CD4-positive, alpha-beta T cell treated with Interleukin-12 subunit alpha and Interleukin-12 subunit beta, for 1 hour (primary cell): ENCODE data around the gene RAB31.
"Not testable (repeated sequence)": the region's sequence is repeated elsewhere in the genome, so short reads cannot be mapped to it uniquely, and the experiment has no call there.

ENCODE experiments used
- DNase-seq: peaks from one replicate; pipeline ENCODE4 v3.0.0-alpha.2; 2020

Gene RAB31

DNA sequence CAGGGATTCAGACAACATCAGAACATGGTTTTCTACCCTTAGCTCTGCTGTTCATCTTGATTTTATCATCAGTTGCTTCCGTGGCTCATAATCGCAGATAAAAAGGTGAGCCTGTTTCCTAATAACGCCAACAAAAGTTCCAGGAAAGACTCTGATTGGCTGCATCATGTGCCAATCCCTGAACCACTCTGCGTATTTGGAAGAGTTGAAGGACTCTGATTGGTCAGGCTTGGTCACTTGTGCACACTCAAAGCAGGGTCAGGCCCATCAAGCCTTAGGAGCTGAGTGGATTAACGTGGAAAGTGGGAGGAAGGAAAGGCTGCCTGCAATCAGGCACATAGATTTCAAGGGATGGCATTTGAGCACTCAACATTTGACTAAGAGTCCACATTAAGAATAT is 189.0 kb downstream of the RAB31 start:
- DNase-seq, result no peak

DNA sequence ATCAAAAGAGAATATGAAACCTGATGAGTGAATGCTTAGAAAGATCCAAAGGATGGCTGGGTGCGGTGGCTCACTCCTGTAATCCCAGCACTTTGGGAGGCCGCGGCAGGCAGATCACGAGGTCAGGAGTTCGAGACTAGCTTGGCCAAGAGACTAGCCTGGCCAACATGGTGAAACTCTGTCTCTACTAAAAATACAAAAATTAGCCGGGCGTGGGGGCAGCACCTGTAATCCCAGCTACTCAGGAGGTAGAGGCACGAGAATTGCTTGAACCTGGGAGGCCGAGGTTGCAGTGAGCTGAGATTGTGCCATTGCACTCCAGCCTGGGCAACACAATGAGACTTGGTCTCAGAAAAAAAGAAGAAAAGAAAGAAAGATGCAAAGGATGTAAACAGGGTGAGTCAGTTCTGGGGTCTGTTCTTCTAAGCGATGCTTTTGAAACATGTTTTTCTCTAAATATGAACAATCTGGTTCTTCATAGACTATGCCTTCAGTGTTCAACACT is 189.7 kb downstream of the RAB31 start:
- not testable (repeated sequence) for DNase-seq

DNA sequence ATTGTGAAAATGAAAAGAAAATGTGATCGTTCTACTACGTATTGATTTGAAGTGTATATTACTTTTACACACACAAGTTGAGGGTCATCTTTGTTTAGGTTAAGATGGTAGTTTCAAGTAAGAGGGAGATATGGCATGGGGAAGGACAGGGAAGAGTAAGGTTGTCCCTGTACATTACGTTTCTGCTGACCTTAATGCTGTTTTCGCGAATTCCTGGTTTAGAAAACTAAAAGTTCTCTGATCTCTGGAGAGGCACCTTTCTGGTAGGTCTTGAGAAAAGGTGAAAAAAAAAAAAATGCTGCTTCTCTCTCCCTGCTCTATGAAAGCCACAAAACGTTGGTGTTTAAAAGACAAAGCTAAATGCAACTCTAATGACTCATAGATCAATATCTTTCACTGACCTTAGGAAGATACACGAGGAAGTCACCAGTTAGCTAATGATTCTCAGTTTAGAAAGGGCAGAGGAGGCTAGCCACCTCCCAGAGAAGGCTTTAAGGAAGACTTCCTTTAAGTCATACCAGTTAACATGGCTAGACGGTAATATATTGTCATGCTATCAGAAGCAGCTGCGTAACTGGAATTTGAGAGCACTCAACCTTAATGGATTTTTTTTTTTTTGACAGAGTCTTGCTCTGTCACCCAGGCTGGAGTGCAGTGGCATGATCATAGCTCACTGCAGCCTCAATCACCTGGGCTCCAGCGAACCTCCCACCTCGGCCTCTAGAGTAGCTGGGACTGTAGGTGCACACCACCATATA is 190.9 kb downstream of the RAB31 start:
- no peak for DNase-seq

DNA sequence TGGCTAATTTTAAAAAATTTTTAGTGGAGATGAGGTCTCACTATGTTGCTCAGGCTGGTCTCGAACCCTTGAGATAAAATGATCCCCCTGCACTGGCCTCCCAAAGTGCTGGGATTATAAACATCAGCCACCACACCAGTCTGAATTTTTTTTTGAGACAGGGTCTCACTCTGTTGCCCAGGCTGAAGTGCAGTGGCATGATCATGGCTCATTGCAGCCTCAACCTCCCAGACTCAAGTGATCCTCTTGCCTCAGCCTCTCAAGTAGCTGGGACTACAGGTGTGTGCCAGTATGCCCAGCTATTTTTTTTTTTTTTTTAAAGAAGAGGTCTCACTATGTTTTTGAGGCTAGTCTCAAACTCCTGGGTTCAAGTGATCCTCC is 191.4 kb downstream of the RAB31 start:
- not testable (repeated sequence) for DNase-seq

DNA sequence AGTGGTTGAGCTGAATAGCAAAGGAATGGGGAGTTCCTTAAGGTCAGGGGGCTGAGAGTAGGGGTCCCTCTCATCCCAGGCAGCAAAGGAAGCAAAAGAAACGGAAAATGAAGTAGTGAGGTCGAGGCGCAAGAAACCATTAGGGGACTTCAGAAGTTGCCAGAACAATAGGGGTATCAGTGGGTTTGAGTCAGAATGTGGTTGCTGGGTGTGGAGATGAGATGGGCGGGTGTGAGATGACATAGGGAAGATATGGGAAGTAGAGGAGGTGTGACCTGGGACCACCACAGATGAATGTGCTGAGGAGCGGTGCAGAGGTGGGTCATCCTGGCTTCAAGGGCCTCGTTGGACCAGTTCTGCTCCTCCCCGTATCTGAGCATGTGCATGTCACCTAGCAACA is 192.6 kb downstream of the RAB31 start:
- no peak for DNase-seq

DNA sequence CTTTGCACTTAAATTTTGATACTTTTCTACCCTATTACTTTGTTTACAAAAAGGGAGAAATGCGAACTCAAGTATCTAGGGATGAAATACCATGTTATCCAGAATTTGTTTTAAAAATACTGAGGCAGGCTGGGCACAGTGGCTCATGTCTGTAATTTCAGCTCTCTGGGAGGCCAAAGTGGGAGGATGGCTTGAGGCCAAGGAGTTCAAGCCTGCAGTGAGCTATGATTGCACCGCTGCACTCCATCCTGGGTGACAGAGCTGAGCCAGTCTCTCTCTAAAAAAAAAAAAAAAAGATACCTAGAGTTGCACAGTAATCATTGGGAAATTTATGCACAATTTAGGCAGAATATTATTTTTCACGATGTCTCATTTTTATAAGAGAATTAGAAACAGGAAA is 193.3 kb downstream of the RAB31 start:
- DNase-seq, result no peak

DNA sequence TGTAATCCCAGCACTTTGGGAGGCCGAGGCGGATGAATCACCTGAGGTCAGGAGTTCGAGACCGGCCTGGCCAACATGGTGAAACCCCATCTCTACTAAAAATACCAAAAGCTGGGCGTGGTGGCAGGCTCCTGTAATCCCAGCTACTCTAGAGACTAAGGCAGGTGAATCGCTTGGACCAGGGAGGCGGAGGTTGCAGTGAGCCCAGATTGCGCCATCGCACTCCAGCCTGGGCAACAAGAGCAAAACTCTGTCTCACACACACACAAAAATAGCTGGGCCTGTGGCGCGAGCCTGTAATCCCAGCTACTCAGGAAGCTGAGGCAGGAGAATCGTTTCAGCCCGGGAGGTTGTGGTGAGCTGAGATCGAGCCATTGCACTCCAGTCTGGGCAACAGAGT is 194.2 kb downstream of the RAB31 start:
- DNase-seq, result not testable (repeated sequence)

DNA sequence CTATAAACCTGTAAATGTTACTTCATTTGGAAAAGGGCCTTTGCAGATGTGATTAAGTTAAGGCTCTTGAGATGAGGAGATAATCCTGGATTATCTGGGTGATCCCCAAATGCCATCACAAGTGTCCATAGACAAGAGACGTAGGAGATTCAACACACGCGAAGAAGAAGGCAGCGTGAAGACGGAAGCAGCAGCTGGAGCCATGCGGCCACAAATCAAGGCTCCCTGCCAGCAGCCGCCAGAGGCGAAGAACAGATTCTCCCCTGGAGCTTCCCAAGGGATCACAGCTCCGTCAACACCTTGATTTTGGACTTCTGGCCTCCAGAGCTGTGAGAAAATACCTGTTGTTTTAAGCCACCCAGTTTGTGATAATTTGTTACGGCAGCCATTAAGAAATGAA is 194.7 kb downstream of the RAB31 start:
- no peak for DNase-seq

DNA sequence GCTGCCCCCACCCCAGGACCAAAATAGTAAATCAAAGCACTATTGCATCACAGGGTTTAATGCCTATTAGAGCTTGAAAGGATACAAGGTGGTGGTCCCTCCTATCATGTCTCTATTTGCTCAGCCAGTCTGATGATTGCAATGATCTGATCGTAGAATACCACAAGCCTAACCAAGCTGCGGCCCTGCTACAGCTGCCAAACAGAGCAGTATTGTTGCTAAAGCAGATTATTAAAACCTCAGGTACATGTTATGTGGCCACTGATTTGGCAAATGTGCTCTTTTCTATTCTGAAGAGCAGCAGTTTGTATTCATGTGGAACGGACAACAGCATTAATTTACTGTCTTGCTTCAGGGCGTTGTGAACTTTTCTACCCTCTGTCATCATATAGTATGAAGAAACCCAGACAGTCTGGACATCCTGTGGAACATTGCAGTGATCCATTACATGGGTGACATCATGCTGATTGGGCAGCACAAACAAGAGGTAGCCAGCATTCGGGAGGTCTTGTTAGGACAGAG is 197.4 kb downstream of the RAB31 start:
- no peak for DNase-seq

DNA sequence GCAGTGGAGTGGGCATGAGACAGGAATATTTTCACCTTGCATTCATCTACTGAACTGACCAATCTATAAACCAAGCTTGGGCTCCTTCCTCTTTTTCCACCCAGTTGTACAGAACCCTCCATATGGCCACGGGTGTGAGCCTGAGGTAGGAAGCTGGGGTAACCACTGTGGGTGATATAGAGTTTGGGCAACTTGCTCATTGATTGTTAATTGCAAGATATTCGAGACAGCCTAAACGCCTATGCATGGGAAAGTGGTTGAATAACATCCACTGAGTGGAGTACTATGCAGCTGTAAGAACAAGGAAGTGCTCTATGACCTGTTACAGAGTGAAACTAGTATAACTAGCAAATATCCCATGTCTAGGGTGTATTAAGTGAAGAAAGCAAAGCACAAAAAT is 198.4 kb downstream of the RAB31 start:
- no peak for DNase-seq

DNA sequence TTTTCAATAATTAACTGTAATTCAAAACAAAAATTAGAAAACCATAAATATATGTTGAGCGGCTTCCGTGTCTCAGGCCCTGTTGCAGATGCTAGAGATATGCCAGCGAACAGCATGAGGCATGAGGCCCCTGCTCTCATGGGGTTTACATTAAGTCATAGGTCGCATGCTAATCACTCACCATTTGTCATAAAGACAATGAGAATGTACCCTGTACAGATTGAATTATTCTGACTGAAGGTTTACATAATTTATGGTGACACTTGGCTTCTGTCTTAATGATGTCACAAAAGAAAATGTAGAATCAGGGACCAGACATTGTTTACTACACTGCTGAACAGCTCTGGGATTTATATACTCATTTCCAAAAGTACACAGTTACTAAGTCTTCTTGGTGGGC is 199.8 kb downstream of the RAB31 start:
- no peak for DNase-seq

DNA sequence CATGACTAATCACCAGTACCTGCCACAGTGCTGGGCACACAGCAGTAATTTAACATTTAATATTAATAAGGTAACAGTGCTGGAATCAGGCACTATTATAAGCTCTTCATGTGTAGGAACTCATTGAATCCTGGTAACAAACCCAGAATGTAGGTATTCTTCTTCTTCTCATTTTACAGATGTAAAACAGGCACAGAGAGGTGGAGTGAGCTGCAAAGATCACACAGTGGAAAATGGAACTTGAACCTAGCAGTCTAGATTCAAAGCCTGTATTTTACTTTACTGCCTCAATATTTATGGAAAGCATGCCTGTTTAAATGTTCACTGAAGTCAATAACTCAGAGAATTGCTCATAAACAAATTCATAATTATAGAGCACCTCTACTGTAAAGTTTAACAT is 202.0 kb downstream of the RAB31 start:
- no peak for DNase-seq

DNA sequence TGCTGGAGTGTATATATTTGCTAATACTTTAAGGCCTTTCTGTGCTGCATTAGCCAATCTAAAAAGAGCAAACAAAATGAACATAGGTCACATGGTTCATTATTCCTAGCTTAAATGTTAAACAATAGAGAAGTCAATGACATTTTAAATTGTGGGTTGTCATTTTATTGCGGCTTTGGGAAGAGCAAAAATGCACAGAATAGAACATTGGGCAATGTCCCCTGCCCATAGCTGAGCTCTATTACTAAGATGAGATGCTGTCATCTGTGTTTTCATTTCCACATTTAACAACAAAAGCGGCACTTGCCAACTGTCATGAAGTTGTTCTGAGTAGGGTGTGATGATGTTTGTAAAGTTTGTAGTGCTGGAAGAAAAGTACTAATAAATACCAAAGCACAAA is 202.6 kb downstream of the RAB31 start:
- DNase-seq, result no peak

DNA sequence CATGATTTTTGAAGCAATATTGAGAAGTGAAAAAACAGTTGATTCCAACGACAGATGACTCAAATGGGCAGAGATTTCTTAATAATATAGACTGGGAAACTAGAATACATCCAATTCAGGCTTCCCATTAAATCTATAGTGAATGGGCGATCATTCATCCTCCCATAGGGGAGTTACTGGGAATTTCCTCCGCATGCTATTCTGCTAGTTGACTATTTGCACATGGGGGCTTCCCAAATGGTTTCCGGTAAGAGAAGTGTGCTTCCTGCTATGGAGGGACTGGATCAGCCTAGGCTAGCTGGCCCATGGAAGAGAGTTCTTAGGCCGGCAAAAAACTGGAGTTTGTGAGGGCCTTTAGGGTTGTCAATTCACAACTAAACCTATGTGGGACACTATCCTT is 203.1 kb downstream of the RAB31 start:
- DNase-seq, result no peak
